ENCODE measurements around the gene HLA-DRB5.

- no peak for TF ChIP-seq YY1 (IDR thresholded peaks at IDR 0.05; ENCODE audit: insufficient read depth, insufficient read length)
- no peak for TF ChIP-seq ZNF274 (IDR thresholded peaks at IDR 0.05; ENCODE audit: low read depth, low read length)
Observed at GRCh38 chr6:32488083-32488482, 42.0 kb downstream of the HLA-DRB5 start.

All from NT2/D1 (cell line).